Hematopoietic multipotent progenitor cell treated with erythropoietin and hydrocortisone succinate and interleukin-3 and kit ligand, for 6 days (in vitro differentiated cells): ENCODE measurements around the gene DPP4.

Experiments used
- DNase-seq: peaks from one replicate; pipeline ENCODE4 v3.0.0-alpha.2; 2015

The DPP4 gene

DNA sequence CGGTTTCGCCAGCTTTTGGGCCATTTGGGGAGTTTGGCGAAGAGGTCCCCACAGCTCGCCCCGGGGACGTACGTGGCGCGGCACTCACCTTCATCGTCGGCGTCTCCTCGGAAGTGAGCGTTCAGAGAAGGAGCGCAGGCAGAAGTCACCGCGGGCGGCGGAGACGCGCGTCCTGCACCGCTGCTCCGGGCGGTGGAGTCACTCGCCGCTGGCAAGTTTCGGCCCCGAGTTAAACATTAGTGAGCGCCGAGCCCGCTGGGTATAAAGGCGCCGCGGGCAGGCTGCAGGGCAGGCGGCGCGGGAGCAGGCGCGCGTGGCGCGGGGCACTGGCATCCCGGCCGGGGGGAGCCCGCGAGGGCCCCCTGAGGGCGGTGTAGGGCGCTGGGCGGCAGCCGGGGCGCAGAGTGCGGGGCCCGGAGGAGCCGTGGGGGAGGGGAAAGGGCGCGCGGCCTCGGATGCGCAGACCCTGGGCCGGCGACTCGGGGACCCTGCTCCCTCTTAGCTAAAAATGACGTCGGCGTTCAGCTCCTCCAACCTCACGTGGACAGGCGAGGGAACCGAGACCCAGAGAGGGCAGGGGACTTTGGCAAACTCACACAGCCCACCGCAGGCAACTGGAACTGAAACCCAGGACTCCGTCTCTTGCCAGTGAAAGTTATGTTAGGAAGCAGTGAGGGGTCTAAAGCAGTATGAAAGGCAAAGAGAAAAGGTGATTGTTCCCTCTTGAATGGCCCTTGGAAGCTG is at the start of gene DPP4:
DPP4 (minus strand) TSS at position 328 of the 744 bp plus-strand sequence; CDS start at position 94, 234 bp downstream.
- peak; percentile 47 for DNase-seq

DNA sequence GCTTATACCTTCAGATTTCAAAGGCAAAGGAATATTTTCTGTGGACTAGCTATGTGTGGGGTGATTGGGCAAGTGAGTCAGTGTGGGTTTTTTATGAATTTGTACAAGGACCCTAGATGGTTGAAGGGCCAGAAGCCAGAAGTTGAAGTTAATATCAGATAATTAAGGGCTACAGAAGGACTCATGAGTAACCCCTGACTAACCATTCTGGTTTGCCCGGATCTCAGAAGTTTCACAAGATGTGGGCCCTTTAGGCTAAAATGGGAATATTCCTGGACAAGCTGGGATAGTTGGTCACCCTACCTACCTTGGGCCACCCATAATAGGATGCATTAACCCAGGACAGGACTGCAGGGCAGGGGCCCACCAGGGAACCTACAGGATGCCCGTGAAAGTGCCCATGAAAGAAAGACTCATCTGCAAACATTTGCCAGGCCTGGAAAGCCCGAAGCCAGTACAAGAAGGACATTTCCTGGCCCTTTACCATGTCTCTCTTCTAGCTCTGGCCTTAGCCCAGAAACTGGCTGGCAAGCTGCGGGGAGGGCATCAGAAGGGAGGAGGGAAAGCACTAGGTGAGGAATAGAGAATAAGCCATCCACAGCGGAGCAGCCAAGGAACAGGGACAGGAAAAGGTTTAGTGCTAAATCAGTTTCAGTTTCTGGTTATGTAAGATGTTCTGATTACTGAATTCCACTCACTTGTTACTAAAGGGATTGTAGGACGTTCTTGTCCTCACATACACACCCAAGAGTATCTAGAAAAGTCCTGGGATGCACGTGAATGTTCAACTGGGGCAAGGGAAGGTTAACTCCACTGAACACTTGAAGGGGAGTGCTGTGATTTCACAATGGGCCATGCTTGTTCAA is 44.4 kb upstream of the DPP4 start:
- DNase-seq = no peak

- no peak for DNase-seq
Measured at GRCh38 chr2:162116352-162116751, 42.3 kb upstream of the DPP4 start.

DNA sequence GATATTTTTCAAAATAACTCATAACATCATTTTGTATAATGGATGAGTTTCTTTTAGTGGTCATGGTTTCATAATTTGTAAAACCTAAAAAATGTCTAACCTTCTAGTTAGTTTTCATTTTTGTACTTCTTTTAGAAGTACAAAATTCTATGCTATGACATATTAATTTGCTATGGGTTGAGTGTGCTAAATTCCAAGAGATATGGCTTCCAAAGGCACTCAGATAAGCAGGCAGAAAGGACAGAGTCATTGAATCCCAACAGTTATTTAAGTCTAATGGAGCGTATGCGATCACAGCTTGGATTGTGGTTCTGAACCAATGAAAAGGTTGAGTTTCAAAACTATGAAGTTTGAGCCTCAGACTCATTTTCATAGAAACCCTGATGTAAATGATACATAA is 41.1 kb upstream of the DPP4 start:
- no peak for DNase-seq

GRCh38 chr2:162114271-162114670 is 40.3 kb upstream of the DPP4 start:
- no peak for DNase-seq

DNA sequence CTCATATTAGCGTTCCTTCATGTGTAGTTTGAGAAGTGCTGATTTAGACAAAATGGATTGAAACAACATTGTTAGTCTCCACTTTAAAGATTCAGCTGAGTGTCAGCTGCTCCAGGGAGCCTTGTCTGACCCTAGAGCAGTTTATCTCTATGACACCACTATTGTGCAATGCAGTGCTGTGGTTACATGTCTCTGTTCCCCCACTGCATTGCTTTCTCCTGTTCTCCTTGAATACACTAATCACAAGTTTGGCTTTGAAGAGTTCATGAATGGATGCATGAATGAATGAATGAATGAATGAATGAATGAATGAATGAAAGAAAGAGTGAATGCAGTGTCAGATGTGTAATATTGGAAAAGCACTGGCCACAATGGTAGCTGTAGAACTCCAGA is 39.8 kb upstream of the DPP4 start:
- DNase-seq = peak; percentile 80

DNA sequence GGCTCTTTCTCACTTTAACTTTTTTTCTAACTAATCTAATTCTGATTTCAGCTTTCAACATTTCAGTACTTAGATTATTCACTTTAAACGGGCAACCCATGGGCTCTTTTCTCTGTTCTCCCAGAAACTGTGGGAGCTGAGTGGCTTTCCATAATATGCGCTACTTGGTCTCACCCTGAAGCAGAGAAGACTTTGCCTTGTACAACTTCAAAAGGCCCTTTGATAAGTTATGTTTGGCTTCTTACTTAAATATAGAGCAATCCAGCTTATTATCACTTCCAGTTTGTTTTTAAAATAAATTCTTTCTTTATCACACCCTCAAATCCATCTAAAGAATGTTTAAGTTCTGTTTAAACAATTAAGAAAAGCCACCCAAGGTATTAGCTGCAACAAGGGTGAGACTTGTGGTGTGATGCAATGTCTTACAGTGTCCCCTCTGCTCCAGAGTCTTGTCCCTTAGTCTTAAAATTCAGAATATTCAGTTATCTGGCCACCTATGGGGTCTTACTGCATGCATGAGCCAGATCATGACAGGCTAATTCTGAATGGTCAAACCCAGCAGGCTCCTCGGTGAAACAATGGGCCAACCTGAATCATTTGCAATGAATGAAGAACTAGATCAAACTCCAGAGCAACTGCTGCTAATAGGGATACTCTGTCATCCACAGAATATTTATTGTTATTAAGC is 39.2 kb upstream of the DPP4 start:
- DNase-seq = no peak

DNA sequence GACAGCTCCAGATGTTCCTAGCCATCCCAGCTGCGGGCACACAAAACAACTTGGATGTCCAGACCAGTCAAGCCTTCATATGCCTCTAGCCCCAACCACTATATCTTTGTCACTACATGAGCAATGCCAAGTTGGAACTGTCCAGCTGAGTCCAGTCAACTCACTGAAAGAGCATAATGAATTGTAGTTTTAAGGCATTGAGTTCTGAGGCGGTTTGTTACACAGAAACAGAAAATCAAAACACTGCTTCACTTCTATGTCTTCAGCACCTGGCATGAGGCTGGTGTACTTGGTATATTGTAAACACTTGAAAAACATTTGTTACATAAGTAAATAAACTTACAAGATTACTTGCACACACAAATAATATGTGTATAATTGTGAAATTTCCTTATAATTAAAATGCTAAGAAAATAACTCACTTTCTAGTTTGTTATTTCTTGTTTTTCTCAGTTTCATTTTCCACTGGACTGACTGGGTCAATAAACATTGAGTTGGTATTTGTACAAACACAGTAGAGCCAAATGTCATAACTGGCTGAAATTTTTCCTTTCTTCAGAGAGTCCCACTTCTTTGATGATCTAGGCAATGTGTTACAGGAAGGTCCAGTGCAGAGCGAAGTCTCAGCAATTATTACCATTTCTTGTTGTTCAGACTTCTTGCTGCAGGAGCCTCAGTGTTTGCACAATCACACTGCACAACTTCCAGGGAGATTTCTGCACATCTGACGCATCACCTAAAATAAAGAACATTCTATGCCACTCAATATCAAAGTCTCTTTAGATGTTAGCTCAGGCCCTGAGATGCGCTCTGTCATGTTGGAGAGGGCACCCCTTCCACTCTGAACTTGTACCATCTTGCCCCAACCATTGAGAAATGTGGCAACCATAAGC is 38.2 kb upstream of the DPP4 start:
- DNase-seq = no peak

GRCh38 chr2:162107361-162107901 is 33.4 kb upstream of the DPP4 start:
- no peak for DNase-seq

GRCh38 chr2:162106746-162107145 is 32.7 kb upstream of the DPP4 start:
- no peak for DNase-seq

DNA sequence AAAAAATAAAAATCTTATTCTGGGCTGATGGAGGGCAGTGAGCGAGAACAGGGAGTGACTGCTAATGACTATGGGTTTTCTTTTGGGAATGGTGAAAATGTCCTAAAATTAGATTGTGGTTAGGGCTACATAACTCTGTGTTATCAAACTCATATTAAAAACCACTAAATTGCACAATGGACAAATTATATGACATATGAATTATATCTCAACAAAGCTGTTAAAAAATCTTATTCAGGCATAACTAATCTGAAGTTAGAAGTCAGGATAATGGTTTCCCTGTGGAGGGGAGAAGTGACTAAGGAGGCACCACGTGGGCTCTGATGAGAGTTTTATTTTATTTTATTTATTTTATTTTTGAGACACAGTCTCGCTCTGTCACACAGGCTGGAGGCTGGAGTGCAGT is 32.1 kb upstream of the DPP4 start:
- no peak for DNase-seq

DNA sequence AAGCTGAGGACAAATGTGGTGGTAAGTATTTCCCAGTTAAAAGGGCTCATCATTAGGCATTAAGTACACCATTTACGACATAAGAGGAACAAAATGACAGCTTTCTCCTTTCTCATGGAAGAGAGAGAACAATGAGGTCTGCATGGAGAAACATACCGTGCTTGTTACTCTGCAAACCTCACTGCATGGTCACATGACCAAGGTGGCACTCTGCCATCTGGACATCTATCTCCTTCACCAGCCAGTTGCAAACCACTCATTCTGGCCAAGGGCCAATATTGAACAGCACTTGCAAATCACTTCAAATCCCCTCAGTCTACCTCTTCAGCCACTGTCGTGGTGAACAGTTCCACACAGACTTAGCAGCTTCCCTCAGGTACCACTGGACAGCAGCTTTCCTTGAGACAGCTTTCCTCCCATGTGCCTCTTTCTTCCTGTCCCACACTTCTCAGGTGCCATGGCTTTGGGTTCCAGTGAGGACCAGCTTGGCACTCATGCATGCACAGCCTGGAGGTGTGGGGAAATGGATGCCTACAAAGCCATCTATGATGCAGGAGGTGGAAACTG is 29.5 kb upstream of the DPP4 start:
- DNase-seq = peak; percentile 38

GRCh38 chr2:162100579-162100978 is 26.6 kb upstream of the DPP4 start:
- no peak for DNase-seq

DNA sequence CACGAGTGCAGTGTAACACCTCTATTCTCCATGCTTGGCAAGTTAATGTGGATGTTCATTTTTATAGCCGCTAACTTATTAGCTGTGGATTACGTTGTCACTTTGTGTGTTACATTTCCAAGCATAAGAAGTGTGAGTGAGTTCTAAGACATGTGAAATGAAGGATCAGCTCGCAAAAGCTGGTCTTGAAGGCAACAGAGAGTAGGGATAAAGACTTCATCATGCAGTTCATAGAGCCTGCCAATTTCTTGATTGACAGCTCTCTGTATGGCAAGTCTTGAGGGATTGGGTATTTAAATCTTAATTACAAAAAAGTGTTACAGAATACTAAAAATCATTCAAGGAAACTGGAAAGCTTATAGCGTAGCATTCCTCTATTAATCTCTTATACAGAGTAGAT is 25.8 kb upstream of the DPP4 start:
- DNase-seq = no peak

DNA sequence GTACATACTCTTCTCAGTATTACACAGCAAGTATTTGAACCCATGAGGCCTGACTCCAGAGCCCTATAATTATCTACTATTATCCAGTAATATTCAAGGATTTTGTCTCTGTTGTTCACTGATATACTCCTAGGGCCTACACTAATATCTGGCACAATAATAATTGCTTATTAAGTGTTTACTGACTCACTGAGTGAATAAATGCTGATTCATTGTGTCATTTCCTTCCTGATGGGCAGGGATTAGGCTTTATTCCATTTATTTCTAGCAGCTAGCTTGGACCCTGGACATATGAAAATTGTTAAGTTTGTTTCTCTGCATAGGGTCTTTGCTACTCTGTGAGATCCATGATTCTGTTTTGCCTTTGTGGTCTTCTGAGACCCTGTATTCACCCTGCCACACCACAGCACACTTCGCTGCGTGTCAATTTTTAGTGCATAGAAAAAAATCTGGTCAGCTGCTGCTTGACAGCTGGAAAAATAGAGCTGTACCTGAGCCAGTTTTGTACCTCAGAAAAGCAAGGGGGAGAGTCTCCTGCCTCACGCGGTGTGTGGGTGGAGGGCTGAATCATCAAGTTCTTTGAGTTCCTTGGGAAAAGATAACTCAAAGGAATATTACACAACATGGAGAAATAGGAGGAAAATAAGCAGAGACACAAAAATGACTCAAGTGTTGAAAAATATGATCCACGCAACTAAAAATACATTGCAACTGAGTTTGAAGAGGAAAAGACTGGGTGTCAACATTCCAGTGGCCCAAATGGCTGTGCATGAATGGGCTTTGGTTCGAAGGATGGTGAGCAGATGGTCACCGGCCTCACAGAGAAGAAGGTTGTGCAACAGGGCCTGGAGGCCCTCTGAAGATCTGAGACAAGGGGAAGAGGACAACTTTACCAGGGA is 18.9 kb upstream of the DPP4 start:
- no peak for DNase-seq

DNA sequence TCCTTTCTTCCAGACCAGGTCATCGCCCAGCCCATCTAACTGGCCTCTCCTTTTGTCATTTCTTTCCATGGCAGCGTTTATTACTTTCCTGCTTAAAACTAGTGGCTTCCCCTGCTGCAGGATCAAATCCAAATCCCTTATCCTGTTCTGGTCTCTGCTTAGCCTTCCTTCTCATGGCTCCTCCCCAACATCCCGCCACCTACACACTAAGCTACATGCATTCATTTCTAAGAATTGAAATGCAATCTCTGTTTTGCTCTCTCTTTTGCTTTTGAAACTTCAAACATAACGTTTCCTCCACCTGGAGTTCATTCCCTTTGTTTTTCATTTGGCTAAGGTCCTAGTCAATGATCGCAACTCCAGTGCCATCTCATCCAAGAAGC is 18.0 kb upstream of the DPP4 start:
- DNase-seq = no peak

DNA sequence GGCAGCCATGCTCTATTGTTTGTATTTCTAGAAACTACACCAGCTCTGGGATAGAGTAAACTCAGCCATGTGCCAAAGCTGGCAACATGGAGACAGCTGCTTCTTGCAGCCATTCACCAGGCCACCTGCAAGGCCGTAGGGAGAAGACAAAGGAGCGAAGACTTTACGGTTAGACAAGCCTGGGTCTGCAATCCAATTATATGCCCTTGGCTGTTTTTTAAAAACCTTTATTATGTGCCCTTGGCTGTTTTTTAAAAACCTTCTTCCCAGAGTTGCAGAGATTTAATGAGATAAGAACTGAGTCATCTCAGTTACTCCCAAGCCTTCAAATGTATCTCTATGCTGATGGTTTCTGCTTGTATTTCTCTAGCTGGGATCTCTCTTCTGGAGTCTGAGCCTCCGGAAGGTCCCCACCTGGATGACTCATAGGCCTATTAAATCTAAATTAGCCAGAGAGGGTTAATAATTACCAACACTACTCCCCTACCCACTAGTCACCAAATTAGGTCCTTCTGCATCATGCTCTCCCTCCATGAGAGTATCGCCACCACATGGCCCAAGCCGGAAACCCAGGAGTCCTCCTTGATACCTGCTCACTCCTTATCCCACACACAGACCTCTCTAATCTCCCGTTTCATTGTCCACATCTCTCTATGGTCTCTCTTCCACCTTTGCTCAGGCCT is 17.5 kb upstream of the DPP4 start:
- no peak for DNase-seq

GRCh38 chr2:162090109-162090508 is 16.1 kb upstream of the DPP4 start:
- DNase-seq = no peak

DNA sequence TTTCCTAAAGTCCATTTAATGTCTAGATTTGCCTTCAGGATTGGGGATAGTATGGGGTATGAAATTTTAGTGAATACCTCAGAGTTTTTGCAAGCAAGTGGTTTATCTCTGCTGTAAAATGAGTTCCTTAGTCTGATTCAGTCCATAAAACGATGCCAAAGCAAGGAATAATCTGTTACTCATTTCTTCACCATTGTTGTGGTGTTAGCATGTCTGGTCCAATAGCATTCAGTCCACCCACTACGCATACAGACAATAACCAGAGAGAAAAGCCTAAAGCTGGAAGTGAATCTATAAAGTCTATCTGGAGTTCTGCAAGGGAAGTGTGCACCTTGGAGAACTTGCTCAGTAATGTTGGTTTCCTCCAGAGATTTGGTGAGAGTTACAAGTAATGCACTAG is 12.9 kb upstream of the DPP4 start:
- DNase-seq = no peak
